Testis (tissue), 2 donors: ENCODE data around the gene NLRP1.

Experiments used
- POLR2A ChIP-seq: fragments of 450-650 bp; IDR thresholded peaks from one replicate; pipeline ENCODE4 v1.6.1; 2017; ENCODE audit warnings: antibody characterized with exemption, mild to moderate bottlenecking, moderate library complexity
- TF ChIP-seq, protein P1 (sequence below), 3 experiments: fragments of 450-650 bp in 2 of 3; fragments of 200-600 bp in 1 of 3; sonication (generic) in 1 of 3; IDR thresholded peaks; one replicate each; pipeline ENCODE4 v1.5.1; 2016 to 2019; ENCODE audit warnings: antibody characterized with exemption in 3 of 3, mild to moderate bottlenecking in 2 of 3, moderate library complexity in 1 of 3

DNA sequence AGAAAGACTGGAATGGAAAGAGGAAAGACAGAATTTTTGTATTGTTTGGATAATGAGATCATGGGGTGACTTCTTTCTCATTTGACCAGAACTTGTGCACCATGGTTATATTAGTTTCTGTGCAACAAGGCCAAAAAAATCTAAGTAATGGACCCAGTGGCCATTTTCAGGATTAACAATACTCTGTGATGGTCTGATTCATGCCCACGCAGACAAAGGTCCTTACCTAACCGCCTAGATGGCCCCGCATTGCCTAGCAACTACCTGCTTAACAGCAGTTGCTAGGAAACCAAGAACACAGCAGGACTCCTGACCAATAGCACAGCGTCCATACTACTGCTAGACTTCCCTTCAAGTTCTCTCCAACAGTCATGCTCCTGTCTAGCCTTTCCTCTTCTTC is 75.5 kb downstream of the NLRP1 start:
- TF ChIP-seq, protein P1, sequence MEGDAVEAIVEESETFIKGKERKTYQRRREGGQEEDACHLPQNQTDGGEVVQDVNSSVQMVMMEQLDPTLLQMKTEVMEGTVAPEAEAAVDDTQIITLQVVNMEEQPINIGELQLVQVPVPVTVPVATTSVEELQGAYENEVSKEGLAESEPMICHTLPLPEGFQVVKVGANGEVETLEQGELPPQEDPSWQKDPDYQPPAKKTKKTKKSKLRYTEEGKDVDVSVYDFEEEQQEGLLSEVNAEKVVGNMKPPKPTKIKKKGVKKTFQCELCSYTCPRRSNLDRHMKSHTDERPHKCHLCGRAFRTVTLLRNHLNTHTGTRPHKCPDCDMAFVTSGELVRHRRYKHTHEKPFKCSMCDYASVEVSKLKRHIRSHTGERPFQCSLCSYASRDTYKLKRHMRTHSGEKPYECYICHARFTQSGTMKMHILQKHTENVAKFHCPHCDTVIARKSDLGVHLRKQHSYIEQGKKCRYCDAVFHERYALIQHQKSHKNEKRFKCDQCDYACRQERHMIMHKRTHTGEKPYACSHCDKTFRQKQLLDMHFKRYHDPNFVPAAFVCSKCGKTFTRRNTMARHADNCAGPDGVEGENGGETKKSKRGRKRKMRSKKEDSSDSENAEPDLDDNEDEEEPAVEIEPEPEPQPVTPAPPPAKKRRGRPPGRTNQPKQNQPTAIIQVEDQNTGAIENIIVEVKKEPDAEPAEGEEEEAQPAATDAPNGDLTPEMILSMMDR (IDR thresholded peaks at IDR 0.05): no peak
- TF ChIP-seq POLR2A: no peak
